GM12875 (cell line): ENCODE measurements around the gene ARID1B.

Experiments
- H3K4me3 ChIP-seq: one replicate; pipeline ENCODE4 v1.5.1; 2011; ENCODE audit warnings: low read depth, low read length, control low read depth
- CTCF ChIP-seq: IDR thresholded peaks from 2 replicates; pipeline ENCODE4 v1.5.1; 2011; ENCODE audit warnings: low read depth, mild to moderate bottlenecking, control low read depth, inconsistent platforms, low read length, moderate library complexity, borderline replicate concordance; ENCODE audit not compliant: insufficient read depth

Gene ARID1B

GRCh38 chr6:157150076-157150475, 372.9 kb downstream of the ARID1B start:
- no peak for TF ChIP-seq CTCF
- H3K4me3 ChIP-seq, result no peak overlapping the region

GRCh38 chr6:157151029-157151428, 373.9 kb downstream of the ARID1B start:
- TF ChIP-seq CTCF, result no peak
- no peak overlapping the region for H3K4me3 ChIP-seq

- no peak for TF ChIP-seq CTCF
Observed at GRCh38 chr6:157151989-157152388, 374.8 kb downstream of the ARID1B start.

GRCh38 chr6:157152556-157152955, 375.4 kb downstream of the ARID1B start:
- no peak for TF ChIP-seq CTCF

More at GRCh38 chr6:157151989-157152388, 374.8 kb downstream of the ARID1B start:
- H3K4me3 ChIP-seq, result no peak overlapping the region

GRCh38 chr6:157155804-157156203, 378.6 kb downstream of the ARID1B start:
- no peak overlapping the region for H3K4me3 ChIP-seq
- TF ChIP-seq CTCF, result no peak

More at GRCh38 chr6:157152556-157152955, 375.4 kb downstream of the ARID1B start:
- H3K4me3 ChIP-seq, result no peak overlapping the region

GRCh38 chr6:157157258-157157657, 380.1 kb downstream of the ARID1B start:
- no peak overlapping the region for H3K4me3 ChIP-seq
- no peak for TF ChIP-seq CTCF

GRCh38 chr6:157158456-157158855, 381.3 kb downstream of the ARID1B start:
- TF ChIP-seq CTCF, result no peak
- no peak overlapping the region for H3K4me3 ChIP-seq
